NCI-H226 (cell line): ENCODE data around the gene PAK1IP1.
"Not testable (repeated sequence)": the region's sequence is repeated elsewhere in the genome, so short reads cannot be mapped to it uniquely, and the experiment has no call there.

Experiments used
- DNase-seq: peaks from one replicate; pipeline ENCODE4 v3.0.0-alpha.2; 2015

Gene PAK1IP1

GRCh38 chr6:10695086-10695657 lies 400 bp downstream of the PAK1IP1 start:
- DNase-seq, result no peak

GRCh38 chr6:10696655-10697054 lies 1.9 kb downstream of the PAK1IP1 start:
- no peak for DNase-seq

GRCh38 chr6:10713962-10714361 lies 19.2 kb downstream of the PAK1IP1 start:
- DNase-seq, result no peak

- DNase-seq, result no peak
Measured at GRCh38 chr6:10719296-10719963, 24.7 kb downstream of the PAK1IP1 start.

- DNase-seq, result no peak
Measured at GRCh38 chr6:10719964-10720264, 25.1 kb downstream of the PAK1IP1 start.

GRCh38 chr6:10720265-10720959 lies 25.6 kb downstream of the PAK1IP1 start:
- DNase-seq, result no peak

GRCh38 chr6:10720960-10721849 lies 26.4 kb downstream of the PAK1IP1 start:
- DNase-seq, result not testable (repeated sequence)

GRCh38 chr6:10721850-10722569 lies 27.2 kb downstream of the PAK1IP1 start:
- DNase-seq, result no peak

- no peak for DNase-seq
Measured at GRCh38 chr6:10722570-10722819, 27.7 kb downstream of the PAK1IP1 start.

- DNase-seq, result peak; percentile 98
Measured at GRCh38 chr6:10722820-10723566, 28.2 kb downstream of the PAK1IP1 start, which contains the start of gene TMEM14C. Gene TMEM14C, plus strand, starts transcription at chr6:10723070. Its CDS starts 1,544 bp downstream, at chr6:10724614.

GRCh38 chr6:10723567-10723881 lies 28.8 kb downstream of the PAK1IP1 start:
- no peak for DNase-seq

GRCh38 chr6:10725044-10725443 lies 30.3 kb downstream of the PAK1IP1 start:
- no peak for DNase-seq

- DNase-seq, result no peak
Measured at GRCh38 chr6:10725716-10726115, 30.9 kb downstream of the PAK1IP1 start.

GRCh38 chr6:10730254-10730653 lies 35.5 kb downstream of the PAK1IP1 start:
- no peak for DNase-seq

- peak; percentile 34 for DNase-seq
Measured at GRCh38 chr6:10733151-10733715, 38.5 kb downstream of the PAK1IP1 start.

- no peak for DNase-seq
Measured at GRCh38 chr6:10733863-10734262, 39.1 kb downstream of the PAK1IP1 start.

- no peak for DNase-seq
Measured at GRCh38 chr6:10736731-10737130, 42.0 kb downstream of the PAK1IP1 start.

- no peak for DNase-seq
Measured at GRCh38 chr6:10740061-10740460, 45.3 kb downstream of the PAK1IP1 start.

- DNase-seq, result not testable (repeated sequence)
Measured at GRCh38 chr6:10741643-10742042, 46.9 kb downstream of the PAK1IP1 start.

GRCh38 chr6:10742251-10742650 lies 47.5 kb downstream of the PAK1IP1 start:
- no peak for DNase-seq

GRCh38 chr6:10743515-10743914 lies 48.7 kb downstream of the PAK1IP1 start:
- DNase-seq, result no peak

GRCh38 chr6:10745116-10745515 lies 50.3 kb downstream of the PAK1IP1 start:
- DNase-seq, result no peak
